H1 (cell line): ENCODE results near the gene DDX47. TPM values are rescaled to one million over a fixed set of nuclear protein-coding genes. Genes with fewer than 3 reads are reported as not detected.

ENCODE experiments used
- CTCF ChIA-PET: fragments of 300-600 bp; sonication (Branson Sonifier 250); formaldehyde crosslinking; loops from one replicate; lab custom pipeline; 2021; ENCODE audit not compliant: partially characterized antibody; lab: Charles Lee
- POLR2A ChIA-PET: fragments of 300-600 bp; sonication (Branson Sonifier 250); formaldehyde crosslinking; loops from one replicate; lab custom pipeline; 2021; ENCODE audit warnings: inconsistent platforms; ENCODE audit not compliant: partially characterized antibody; lab: Charles Lee
- DNase-seq, 2 experiments: peaks; one replicate each; pipeline versions ENCODE4 v3.0.0 to v3.0.0-alpha.2; 2010 to 2022; ENCODE audit warnings: low spot score in 2 of 2, low read depth in 1 of 2, mixed read lengths in 1 of 2
- FAIRE-seq: peaks from 2 replicates; lab custom pipeline; 2011; peaks lifted over from hg19 to GRCh38; lab: Jason Lieb, UNC
- H2AFZ ChIP-seq: 2 replicates; pipeline ENCODE4 v1.8.1; 2012; ENCODE audit warnings: low read length, inconsistent platforms
- H2AK5ac ChIP-seq: 2 replicates; pipeline ENCODE4 v1.6.1; 2013; ENCODE audit warnings: low read depth, low read length
- H2BK120ac ChIP-seq: replicated peaks from 2 replicates; pipeline ENCODE3; 2013; ENCODE audit warnings: low read depth, low read length, inconsistent platforms
- H2BK12ac ChIP-seq: 2 replicates; pipeline ENCODE4 v1.6.1; 2013; ENCODE audit warnings: low read depth, low read length
- H2BK15ac ChIP-seq: 2 replicates; pipeline ENCODE4 v1.6.1; 2013; ENCODE audit warnings: low read length
- H2BK20ac ChIP-seq: 2 replicates; pipeline ENCODE4 v1.6.1; 2013; ENCODE audit warnings: low read length
- H2BK5ac ChIP-seq: 2 replicates; pipeline ENCODE4 v1.6.1; 2013; ENCODE audit warnings: low read depth, low read length
- H3K14ac ChIP-seq: 2 replicates; pipeline ENCODE4 v1.6.1; 2013; ENCODE audit warnings: inconsistent platforms; ENCODE audit not compliant: insufficient read length
- H3K18ac ChIP-seq: 2 replicates; pipeline ENCODE4 v1.6.1; 2013; ENCODE audit warnings: low read length; ENCODE audit errors: extremely low read depth
- H3K23ac ChIP-seq: 2 replicates; pipeline ENCODE4 v1.6.1; 2013; ENCODE audit warnings: inconsistent platforms; ENCODE audit not compliant: insufficient read length
- H3K23me2 ChIP-seq: 2 replicates; pipeline ENCODE4 v1.6.1; 2013; ENCODE audit warnings: low read depth, low read length
- H3K27ac ChIP-seq: 2 replicates; pipeline ENCODE4 v1.6.1; 2011; ENCODE audit warnings: low read depth, low read length, inconsistent platforms
- H3K27me3 ChIP-seq, 4 experiments: replicated peaks in 1 of 4; 1 replicate in 1 of 4; 2 replicates in 3 of 4; pipeline versions ENCODE4 v1.6.1 to v1.8.1; 2011 to 2013; ENCODE audit warnings: low read length in 3 of 4, mild to moderate bottlenecking in 3 of 4, inconsistent platforms in 2 of 4, mixed read lengths in 2 of 4, moderate library complexity in 1 of 4; ENCODE audit not compliant: control insufficient read depth in 3 of 4, insufficient read depth in 3 of 4; ENCODE audit errors: extremely low read depth in 1 of 4
- H3K36me3 ChIP-seq, 4 experiments: 2 replicates each; pipeline versions ENCODE4 v1.6.1 to v1.8.1; 2011 to 2013; ENCODE audit warnings: mild to moderate bottlenecking in 4 of 4, low read length in 3 of 4, moderate library complexity in 2 of 4, control low read depth in 1 of 4, inconsistent platforms in 1 of 4; ENCODE audit not compliant: insufficient read depth in 4 of 4, control insufficient read depth in 2 of 4
- H3K4ac ChIP-seq: replicated peaks from 2 replicates; pipeline ENCODE3; 2013; ENCODE audit warnings: low read length, low read depth, mixed read lengths, inconsistent platforms; ENCODE audit not compliant: insufficient read length
- H3K4me1 ChIP-seq, 4 experiments: replicated peaks in 1 of 4; 1 replicate in 1 of 4; 2 replicates in 3 of 4; pipeline versions ENCODE4 v1.6.1 to v1.8.1; 2011 to 2013; ENCODE audit warnings: low read length in 3 of 4, inconsistent platforms in 2 of 4, mixed read lengths in 1 of 4; ENCODE audit not compliant: insufficient read depth in 4 of 4, control insufficient read depth in 3 of 4
- H3K4me2 ChIP-seq, 2 experiments: 2 replicates each; pipeline versions ENCODE4 v1.6.1 to v1.8.1; 2011 to 2013; ENCODE audit warnings: low read depth in 2 of 2, low read length in 2 of 2, control low read depth in 1 of 2, inconsistent platforms in 1 of 2, mild to moderate bottlenecking in 1 of 2; ENCODE audit not compliant: insufficient read depth in 1 of 2
- H3K4me3 ChIP-seq, 4 experiments: fragments of 200-600, 300-600 bp in 1 of 4; sonication (generic), shearing (Covaris generic), sonication (Bioruptor Twin) in 1 of 4; 2 replicates each; pipeline versions ENCODE4 v1.5.1 to v1.8.1; 2011 to 2016; ENCODE audit warnings: low read length in 4 of 4, low read depth in 3 of 4, control low read depth in 2 of 4, inconsistent platforms in 2 of 4, mild to moderate bottlenecking in 2 of 4, mixed read lengths in 1 of 4, moderate library complexity in 1 of 4; ENCODE audit not compliant: insufficient read depth in 2 of 4; ENCODE audit errors: extremely low read depth in 1 of 4
- H3K56ac ChIP-seq: replicated peaks from 2 replicates; pipeline ENCODE3; 2013; ENCODE audit warnings: low read depth, mild to moderate bottlenecking, mixed read lengths, low read length, inconsistent platforms; ENCODE audit not compliant: insufficient read length
- H3K79me1 ChIP-seq: 2 replicates; pipeline ENCODE4 v1.6.1; 2013; ENCODE audit warnings: low read depth, low read length, control low read depth
- H3K79me2 ChIP-seq, 2 experiments: 2 replicates each; pipeline versions ENCODE4 v1.6.1 to v1.8.1; 2012 to 2013; ENCODE audit warnings: low read length in 2 of 2, mild to moderate bottlenecking in 2 of 2, inconsistent platforms in 1 of 2; ENCODE audit not compliant: insufficient read depth in 2 of 2, control insufficient read depth in 1 of 2
- H3K9ac ChIP-seq, 4 experiments: replicated peaks in 1 of 4; 1 replicate in 1 of 4; 2 replicates in 3 of 4; pipeline versions ENCODE4 v1.6.1 to v1.8.1; 2011 to 2013; ENCODE audit warnings: low read depth in 3 of 4, low read length in 3 of 4, control low read depth in 2 of 4, mild to moderate bottlenecking in 2 of 4, moderate library complexity in 2 of 4, inconsistent platforms in 1 of 4; ENCODE audit errors: extremely low read depth in 1 of 4
- H3K9me3 ChIP-seq, 2 experiments: 2 replicates each; pipeline versions ENCODE4 v1.6.1 to v1.8.1; 2012 to 2013; ENCODE audit warnings: mild to moderate bottlenecking in 2 of 2, moderate library complexity in 2 of 2, control low read depth in 1 of 2, inconsistent platforms in 1 of 2, low read depth in 1 of 2, low read length in 1 of 2, mixed read lengths in 1 of 2; ENCODE audit not compliant: insufficient read depth in 2 of 2
- H4K20me1 ChIP-seq, 2 experiments: replicated peaks in 1 of 2; 2 replicates each; pipeline versions ENCODE3 to v1.8.1; 2011 to 2013; ENCODE audit warnings: inconsistent platforms in 2 of 2, low read length in 2 of 2, mild to moderate bottlenecking in 1 of 2; ENCODE audit not compliant: insufficient read depth in 2 of 2, control insufficient read depth in 1 of 2
- H4K5ac ChIP-seq: 2 replicates; pipeline ENCODE4 v1.6.1; 2013; ENCODE audit warnings: low read length, low read depth, mixed read lengths, inconsistent platforms; ENCODE audit not compliant: insufficient read length
- H4K8ac ChIP-seq: 2 replicates; pipeline ENCODE4 v1.8.0; 2013; ENCODE audit warnings: mild to moderate bottlenecking, moderate library complexity, low read length, inconsistent platforms; ENCODE audit not compliant: insufficient read depth; ENCODE audit errors: extremely low read depth
- H4K91ac ChIP-seq: replicated peaks from 2 replicates; pipeline ENCODE3; 2013; ENCODE audit warnings: low read length, mixed read lengths, inconsistent platforms; ENCODE audit not compliant: insufficient read length
- HDAC2 ChIP-seq, 2 experiments: fragments of 300-600 bp in 1 of 2; sonication (generic) in 1 of 2; IDR thresholded peaks; 2 replicates each; pipeline ENCODE4 v1.6.1; 2011 to 2012; ENCODE audit warnings: low read depth in 2 of 2, low read length in 2 of 2, mild to moderate bottlenecking in 2 of 2, moderate library complexity in 2 of 2, borderline replicate concordance in 1 of 2, inconsistent platforms in 1 of 2
- SIX5 ChIP-seq: IDR thresholded peaks from 2 replicates; pipeline ENCODE4 v1.6.1; 2011; ENCODE audit warnings: mild to moderate bottlenecking, low read depth, low read length
- SUZ12 ChIP-seq: fragments of 200-600 bp; sonication (generic); IDR thresholded peaks from 2 replicates; pipeline ENCODE4 v1.6.1; 2012; ENCODE audit warnings: mild to moderate bottlenecking, inconsistent platforms, low read length, moderate library complexity, mixed read lengths
- TCF12 ChIP-seq: IDR thresholded peaks from 2 replicates; pipeline ENCODE4 v1.6.1; 2011; ENCODE audit warnings: low read depth, mild to moderate bottlenecking, low read length
- TEAD4 ChIP-seq: IDR thresholded peaks from 2 replicates; pipeline ENCODE4 v1.6.1; 2012; ENCODE audit warnings: low read depth, low read length, inconsistent platforms, mixed read lengths
- WGBS, 2 experiments: shearing (Covaris generic) in 1 of 2; methylation state at CpG; one replicate each; pipeline versions ENCODE4 v1.1.6 to v1.1.7; 2013 to 2015; ENCODE audit warnings: low lambda C conversion rate in 2 of 2, mixed read lengths in 2 of 2, inconsistent platforms in 1 of 2, low coverage in 1 of 2, missing lambda C conversion rate in 1 of 2; ENCODE audit not compliant: insufficient replicate concordance in 2 of 2, insufficient coverage in 1 of 2, insufficient read length in 1 of 2; ENCODE audit errors: extremely low coverage in 1 of 2, missing lambda C conversion rate in 1 of 2; 5-methylcytosine and 5-hydroxymethylcytosine counted together
- polyA plus RNA-seq, 7 experiments: library from polyadenylated mRNA; depleted of rRNA in 3 of 7; stranded (reverse) in 5 of 7; unstranded in 2 of 7; fragments of >200 nt in 5 of 7; fragments of 200-250 nt in 2 of 7; gene quantifications; 1 replicate in 5 of 7; 2 replicates in 1 of 7; 4 replicates in 1 of 7; pipeline versions ENCODE4 v1.2.1 to v1.2.3, GENCODE V29; 2011 to 2013; ENCODE audit warnings: missing spikeins in 2 of 7, mixed read lengths in 2 of 7
- total RNA-seq: library from RNA; stranded (reverse); fragmentation: NEBNext Ultra II Directional; extraction: Animal tissue kit (Norgen Biotek cat#: 25700); gene quantifications from 2 replicates; pipeline ENCODE4 v1.2.1, GENCODE V29; 2021
- TF ChIP-seq, protein P1 (sequence below), 3 experiments: IDR thresholded peaks; 1 replicate in 2 of 3; 2 replicates in 1 of 3; pipeline versions ENCODE4 v1.5.1 to v1.6.1; 2011; ENCODE audit warnings: low read length in 3 of 3, mild to moderate bottlenecking in 3 of 3, inconsistent platforms in 2 of 3, low read depth in 1 of 3, moderate library complexity in 1 of 3; ENCODE audit not compliant: insufficient read depth in 1 of 3; ENCODE audit errors: control extremely low read depth in 1 of 3
- TF ChIP-seq, protein P2 (sequence below): IDR thresholded peaks from 2 replicates; pipeline ENCODE4 v1.6.1; 2011; ENCODE audit warnings: low read depth, mild to moderate bottlenecking, low read length; ENCODE audit not compliant: insufficient read depth

The DDX47 gene
- total and polyA plus RNA-seq, 2 of the 8 experiments (the other 6 are each of a cell fraction or from before 2014, with no cell fraction given), result 54.4 to 74.2 TPM

DNA sequence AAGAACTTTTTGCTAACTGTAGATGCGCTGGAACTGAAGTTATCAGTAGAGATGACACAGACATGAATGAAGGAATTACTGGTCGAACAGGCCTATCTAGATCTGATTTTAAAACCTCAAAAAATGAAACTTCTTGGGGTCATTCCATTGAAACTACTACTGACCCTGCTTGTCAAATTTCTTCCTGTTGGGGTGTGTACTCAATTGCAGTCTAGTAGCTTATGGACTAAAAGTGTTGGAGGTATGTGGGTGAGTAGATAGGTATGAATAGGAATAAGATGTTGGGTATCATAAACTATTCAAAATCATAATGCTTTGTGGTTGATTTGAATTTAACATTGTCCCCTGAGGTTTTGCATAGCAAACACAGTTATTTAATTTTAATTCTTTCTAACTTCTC is 18.5 kb upstream of the DDX47 start:
- Histone ChIP-seq H3K4me1 (no peaks in the 10 kb centered on the region), H3K23me2 (no peaks in the 10 kb centered on the region), H3K79me2 (no peaks in the 10 kb centered on the region), H3K4ac (no peak overlapping the region), H2BK12ac (no peak overlapping the region), H2AK5ac (no peak overlapping the region), H3K4me3 (no peak overlapping the region), H2BK5ac (no peak overlapping the region), H3K14ac (no peak overlapping the region), H4K20me1 (no peaks in the 10 kb centered on the region), H3K79me1 (no peaks in the 10 kb centered on the region), H3K4me2 (no peak overlapping the region), H3K18ac (no peak overlapping the region), H2AFZ (no peak overlapping the region), H3K56ac (no peak overlapping the region), H2BK15ac (no peak overlapping the region), H2BK20ac (no peak overlapping the region), H3K27me3 (no peaks in the 10 kb centered on the region), H3K23ac (no peak overlapping the region), H4K8ac (no peak overlapping the region), H4K5ac (no peak overlapping the region), H4K91ac (no peak overlapping the region), H3K9me3 (no peaks in the 10 kb centered on the region), H3K9ac (no peak overlapping the region), H2BK120ac (no peak overlapping the region), H3K27ac (no peak overlapping the region), H3K36me3 (no peaks in the 10 kb centered on the region)
- 98% methylated on average over 2 of the region's 2 CpGs; no CpG with 5 or more reads in 1 of the 2 experiments for WGBS, 2 experiments
- DNase-seq, result no peak
- FAIRE-seq, result no peak
- POLR2A ChIA-PET, result no interaction called here
- CTCF ChIA-PET, result interaction anchor here (1.1 to 2.3 kb wide), 2 partner anchors 9 to 18 kb away, joined by 3 to 7 read pairs; partner anchors contain the start of gene APOLD1
- TF ChIP-seq HDAC2 (IDR thresholded peaks at IDR 0.05; ENCODE audit: borderline replicate concordance in 1 of 2, low read depth in 2 of 2, low read length in 2 of 2), result no peak
- no peak for TF ChIP-seq TCF12
- TF ChIP-seq, protein P1, sequence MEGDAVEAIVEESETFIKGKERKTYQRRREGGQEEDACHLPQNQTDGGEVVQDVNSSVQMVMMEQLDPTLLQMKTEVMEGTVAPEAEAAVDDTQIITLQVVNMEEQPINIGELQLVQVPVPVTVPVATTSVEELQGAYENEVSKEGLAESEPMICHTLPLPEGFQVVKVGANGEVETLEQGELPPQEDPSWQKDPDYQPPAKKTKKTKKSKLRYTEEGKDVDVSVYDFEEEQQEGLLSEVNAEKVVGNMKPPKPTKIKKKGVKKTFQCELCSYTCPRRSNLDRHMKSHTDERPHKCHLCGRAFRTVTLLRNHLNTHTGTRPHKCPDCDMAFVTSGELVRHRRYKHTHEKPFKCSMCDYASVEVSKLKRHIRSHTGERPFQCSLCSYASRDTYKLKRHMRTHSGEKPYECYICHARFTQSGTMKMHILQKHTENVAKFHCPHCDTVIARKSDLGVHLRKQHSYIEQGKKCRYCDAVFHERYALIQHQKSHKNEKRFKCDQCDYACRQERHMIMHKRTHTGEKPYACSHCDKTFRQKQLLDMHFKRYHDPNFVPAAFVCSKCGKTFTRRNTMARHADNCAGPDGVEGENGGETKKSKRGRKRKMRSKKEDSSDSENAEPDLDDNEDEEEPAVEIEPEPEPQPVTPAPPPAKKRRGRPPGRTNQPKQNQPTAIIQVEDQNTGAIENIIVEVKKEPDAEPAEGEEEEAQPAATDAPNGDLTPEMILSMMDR (IDR thresholded peaks at IDR 0.05; ENCODE audit: control extremely low read depth in 1 of 3, insufficient read depth in 1 of 3, low read depth in 1 of 3, low read length in 3 of 3), result no peak
- TF ChIP-seq SIX5, result no peak
- TF ChIP-seq TEAD4, result no peak
- no peak for TF ChIP-seq SUZ12
- TF ChIP-seq, protein P2, sequence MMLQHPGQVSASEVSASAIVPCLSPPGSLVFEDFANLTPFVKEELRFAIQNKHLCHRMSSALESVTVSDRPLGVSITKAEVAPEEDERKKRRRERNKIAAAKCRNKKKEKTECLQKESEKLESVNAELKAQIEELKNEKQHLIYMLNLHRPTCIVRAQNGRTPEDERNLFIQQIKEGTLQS, result no peak
